K562 (cell line): ENCODE results near the gene MED19. TPM values are rescaled to one million over a fixed set of nuclear protein-coding genes. Genes with fewer than 3 reads are reported as not detected.

ENCODE experiments used
- ELF4 ChIP-seq: fragments of 450-650 bp; formaldehyde crosslinking; IDR thresholded peaks from 2 replicates; pipeline ENCODE4 v1.4.0; 2022; ENCODE audit warnings: missing genetic modification characterization
- FOXP4 ChIP-seq: sonication (generic); formaldehyde crosslinking; IDR thresholded peaks from 2 replicates; pipeline ENCODE4 v1.8.0; 2022; ENCODE audit warnings: mild to moderate bottlenecking, missing genetic modification reagents, borderline replicate concordance
- LEF1 ChIP-seq: fragments of 450-650 bp; IDR thresholded peaks from 2 replicates; pipeline ENCODE4 v1.6.1; 2016; ENCODE audit warnings: mild to moderate bottlenecking
- MAZ ChIP-seq, 2 experiments: fragments of 450-650 bp in 1 of 2; sonication (generic) in 1 of 2; formaldehyde crosslinking; IDR thresholded peaks in 1 of 2; conservative IDR thresholded peaks in 1 of 2; 2 replicates each; pipeline versions ENCODE4 v1.4.0 to v1.5.0; 2020; ENCODE audit warnings: mild to moderate bottlenecking in 1 of 2, missing genetic modification reagents in 1 of 2
- NR3C1 ChIP-seq: sonication (generic); formaldehyde crosslinking; IDR thresholded peaks from 2 replicates; pipeline ENCODE4 v1.8.1; 2022; ENCODE audit warnings: missing genetic modification reagents
- SMARCB1 ChIP-seq: IDR thresholded peaks from 2 replicates; pipeline ENCODE4 v1.6.1; 2011; ENCODE audit warnings: improper control_type of control experiment, low read depth; ENCODE audit not compliant: insufficient read length
- TAF7 ChIP-seq: fragments of 450-650 bp; IDR thresholded peaks from 2 replicates; pipeline ENCODE4 v1.6.1; 2016; ENCODE audit warnings: missing genetic modification characterization, missing compliant biosample characterization
- TBL1XR1 ChIP-seq, 2 experiments: IDR thresholded peaks; 2 replicates each; pipeline ENCODE4 v1.6.1; 2012; ENCODE audit warnings: improper control_type of control experiment in 2 of 2, low read length in 2 of 2, mild to moderate bottlenecking in 1 of 2
- TCF15 ChIP-seq: fragments of 250-450 bp; sonication (Bioruptor Pico); IDR thresholded peaks from 2 replicates; pipeline ENCODE4 v1.8.0; 2022; ENCODE audit warnings: moderate library complexity, mild to moderate bottlenecking, inconsistent platforms
- ZNF512 ChIP-seq: IDR thresholded peaks from 2 replicates; pipeline ENCODE4 v1.6.1; 2016; ENCODE audit warnings: missing genetic modification characterization, missing compliant biosample characterization
- ZNF551 ChIP-seq: fragments of 250-450 bp; sonication (Bioruptor Pico); IDR thresholded peaks from 2 replicates; pipeline ENCODE4 v1.5.0; 2021; ENCODE audit warnings: mild to moderate bottlenecking, moderate library complexity
- polyA plus RNA-seq, 8 experiments: library from polyadenylated mRNA; depleted of rRNA in 4 of 8; stranded (reverse) in 5 of 8; unstranded in 3 of 8; fragments of >200 nt; fragmentation: Nextera tagmentation in 2 of 8; fragmentation: Illumina TruSeq in 1 of 8; extraction: Ambion mirVana in 2 of 8; extraction: Trizol in 1 of 8; gene quantifications; 2 replicates each; pipeline versions ENCODE4 v1.2.1 to v1.2.3, GENCODE V29; 2011 to 2014; ENCODE audit warnings: inconsistent platforms in 1 of 8, missing spikeins in 1 of 8
- total RNA-seq, 7 experiments: library from RNA; depleted of rRNA in 6 of 7; stranded (reverse); fragments of >200 nt in 6 of 7; fragmentation: Illumina TruSeq in 2 of 7; extraction: Trizol in 2 of 7; gene quantifications; 2 replicates each; pipeline versions ENCODE4 v1.2.1 to v1.2.3, GENCODE V29; 2011 to 2021; ENCODE audit warnings: low replicate concordance in 1 of 7

MED19 gene
- total and polyA plus RNA-seq, 9 of the 15 experiments (the other 6 are each of a cell fraction or from before 2014, with no cell fraction given), result 7.3 to 23.5 (median 15.0) TPM

DNA sequence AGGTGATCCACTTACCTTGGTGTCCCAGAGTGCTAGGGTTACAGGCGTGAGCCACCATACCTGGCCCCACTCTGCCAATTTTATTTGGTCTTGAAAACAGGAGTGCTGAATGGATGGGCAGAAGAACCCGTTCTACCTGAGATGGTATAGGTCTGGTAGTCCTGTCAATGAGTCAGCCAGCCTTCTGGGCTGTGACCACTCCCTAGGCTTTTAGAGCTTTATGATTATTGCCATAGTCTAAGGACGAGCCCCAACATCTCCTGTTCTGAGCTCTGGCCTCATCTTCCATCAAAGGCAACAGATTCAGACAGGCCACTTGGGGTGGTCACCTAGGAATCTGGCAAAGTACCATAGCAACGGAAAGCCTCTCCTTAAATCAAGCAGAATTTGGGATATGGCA is 32.6 kb downstream of the MED19 start (continued):
- TF ChIP-seq FOXP4 (CRISPR knock-in tag) (no peak), SMARCB1 (no peak), NR3C1 (CRISPR knock-in tag) (no peak), TBL1XR1 (IDR thresholded peaks at IDR 0.05; ENCODE audit: low read length in 2 of 2) (no peak), LEF1 (no peak), TCF15 (CRISPR knock-in tag) (no peak), ZNF551 (CRISPR knock-in tag) (no peak), TAF7 (tag) (no peak), ZNF512 (tag) (no peak), ELF4 (CRISPR knock-in tag) (no peak), MAZ (CRISPR knock-in tag; conservative IDR thresholded peaks at IDR 0.05 in 1 of 2, IDR thresholded peaks at IDR 0.05 in 1 of 2) (no peak)
